OCI-LY7 (cell line): ENCODE measurements around the gene HIVEP3.

Experiments
- CTCF ChIP-seq: fragments of 200-600 bp; sonication (generic); conservative IDR thresholded peaks from 2 replicates; pipeline ENCODE4 v1.5.1; 2014; ENCODE audit warnings: mild to moderate bottlenecking, antibody characterized with exemption, low read length, moderate library complexity, mixed read lengths
- EZH2phosphoT487 ChIP-seq: fragments of 200-600 bp; sonication (generic); IDR thresholded peaks from 2 replicates; pipeline ENCODE4 v1.6.1; 2018; ENCODE audit warnings: low read depth, borderline replicate concordance, mild to moderate bottlenecking, mixed run types, antibody characterized with exemption, low read length, moderate library complexity, mixed read lengths

GRCh38 chr1:41773144-41773591 is 145.6 kb downstream of the HIVEP3 start:
- TF ChIP-seq CTCF: no peak
- TF ChIP-seq EZH2phosphoT487: no peak
